Measurements from ENCODE around the gene TNNT3.
"Not testable (repeated sequence)": the region's sequence is repeated elsewhere in the genome, so short reads cannot be mapped to it uniquely, and the experiment has no call there.

Gene TNNT3

DNA sequence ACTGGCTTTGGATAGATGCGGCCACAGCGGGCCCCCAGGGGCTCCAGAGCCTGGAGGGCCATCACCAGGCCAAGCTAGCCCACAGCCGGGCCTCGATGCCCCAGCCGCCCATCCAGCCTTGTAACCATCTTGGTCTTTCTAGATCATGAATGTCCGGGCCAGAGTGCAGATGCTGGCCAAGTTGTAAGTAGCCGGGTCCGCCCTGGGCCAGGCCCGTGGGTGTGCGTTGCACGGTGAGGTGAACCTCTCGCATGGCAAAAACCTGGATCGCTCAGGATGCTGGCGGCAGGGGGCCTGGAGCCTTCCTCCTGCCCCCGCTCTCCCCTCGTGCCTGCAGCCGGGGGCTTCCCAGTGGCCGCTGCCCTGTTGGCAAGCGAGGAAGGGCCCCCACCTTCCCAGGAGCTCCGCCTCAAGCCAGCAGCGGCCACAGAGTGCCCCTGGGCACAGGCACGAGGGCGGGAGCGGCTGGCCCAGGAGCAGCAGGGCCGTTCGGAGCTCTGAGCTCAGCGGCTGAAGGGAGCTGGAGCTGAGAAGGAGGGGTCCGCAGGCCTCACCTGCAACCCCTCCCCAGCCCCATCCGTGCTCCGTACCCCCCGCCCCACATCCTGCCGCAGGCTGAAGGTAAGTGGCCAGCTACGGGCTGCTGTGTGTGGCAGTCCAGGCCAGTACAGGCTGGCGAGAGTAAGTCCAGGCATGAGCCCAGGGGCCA is 16.7 kb downstream of the TNNT3 start:
- DNase-seq, result no peak

DNA sequence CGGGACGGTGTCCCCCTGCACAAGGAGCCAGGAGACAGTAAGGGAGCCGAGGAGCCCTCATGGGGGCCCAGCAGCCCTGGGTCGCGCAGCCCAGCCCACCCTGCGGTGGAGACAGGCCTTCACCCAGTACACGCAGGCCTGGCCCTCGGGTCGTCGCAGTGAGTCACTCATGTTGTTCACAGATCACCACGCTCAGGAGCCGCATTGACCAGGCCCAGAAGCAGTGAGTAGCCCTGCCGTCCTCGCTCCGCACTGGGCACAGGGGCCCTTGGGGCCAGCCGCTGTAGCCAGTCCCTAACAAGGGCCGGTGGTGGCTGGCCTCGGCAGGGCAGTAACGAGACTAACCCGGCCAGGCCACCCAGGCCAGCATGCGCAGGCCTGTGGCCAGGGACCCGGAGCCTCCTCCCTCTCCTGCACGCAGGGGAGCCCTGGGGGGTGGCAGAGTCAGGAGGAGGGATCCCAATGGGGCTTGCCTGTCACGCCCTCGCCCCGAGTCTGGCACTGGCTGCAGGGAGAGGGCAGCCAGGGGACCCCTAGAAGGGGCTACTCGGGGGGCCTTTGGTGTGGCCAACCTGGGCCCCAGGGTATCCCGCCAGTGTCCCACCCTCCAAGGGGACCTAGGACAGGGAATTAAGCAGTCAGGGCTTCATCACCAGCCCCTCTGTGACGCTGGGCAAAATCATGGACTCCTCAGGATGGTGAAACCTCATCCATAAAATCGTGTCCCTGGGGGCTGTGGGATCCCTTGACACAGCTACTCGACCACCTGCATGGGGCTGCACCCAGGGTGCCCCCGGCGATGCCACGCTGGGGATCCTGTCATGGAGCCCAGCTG is 17.5 kb downstream of the TNNT3 start:
- DNase-seq, result no peak

DNA sequence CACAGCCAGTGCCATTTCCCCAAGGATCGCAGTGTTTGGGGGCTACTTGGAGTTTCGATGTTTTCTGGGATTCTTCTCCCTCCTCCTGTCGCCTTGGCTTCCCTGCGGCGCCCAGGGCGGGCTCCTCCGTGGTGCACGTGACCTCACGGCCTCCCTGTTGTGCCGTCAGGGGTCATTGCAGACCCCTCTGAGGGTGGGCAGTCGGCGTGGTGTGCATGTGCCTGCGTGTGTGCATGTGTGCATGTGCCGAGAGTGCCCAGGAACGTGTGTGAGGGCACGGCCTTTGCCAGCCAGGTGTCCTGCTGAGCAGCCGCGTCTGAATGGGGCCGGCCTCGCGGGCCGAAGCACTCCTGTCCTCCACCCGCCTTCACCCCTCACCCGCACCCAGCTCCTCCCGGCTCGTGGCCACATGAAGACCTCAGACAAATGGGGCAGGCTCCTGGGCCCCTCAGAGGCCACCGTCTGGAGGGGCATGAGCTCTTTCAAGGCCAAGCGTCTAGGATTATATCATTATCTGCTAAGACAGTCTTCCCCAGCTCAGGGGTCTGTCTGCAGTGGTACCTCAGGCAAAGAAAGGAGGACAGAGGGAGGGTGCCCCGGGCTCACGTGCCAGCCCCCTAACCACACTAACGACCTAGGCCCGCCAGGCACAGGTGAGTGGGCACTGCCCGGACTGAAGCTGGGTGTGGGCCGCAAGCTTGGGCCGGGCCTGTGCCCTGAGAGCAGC is 18.3 kb downstream of the TNNT3 start:
- no peak for DNase-seq

DNA sequence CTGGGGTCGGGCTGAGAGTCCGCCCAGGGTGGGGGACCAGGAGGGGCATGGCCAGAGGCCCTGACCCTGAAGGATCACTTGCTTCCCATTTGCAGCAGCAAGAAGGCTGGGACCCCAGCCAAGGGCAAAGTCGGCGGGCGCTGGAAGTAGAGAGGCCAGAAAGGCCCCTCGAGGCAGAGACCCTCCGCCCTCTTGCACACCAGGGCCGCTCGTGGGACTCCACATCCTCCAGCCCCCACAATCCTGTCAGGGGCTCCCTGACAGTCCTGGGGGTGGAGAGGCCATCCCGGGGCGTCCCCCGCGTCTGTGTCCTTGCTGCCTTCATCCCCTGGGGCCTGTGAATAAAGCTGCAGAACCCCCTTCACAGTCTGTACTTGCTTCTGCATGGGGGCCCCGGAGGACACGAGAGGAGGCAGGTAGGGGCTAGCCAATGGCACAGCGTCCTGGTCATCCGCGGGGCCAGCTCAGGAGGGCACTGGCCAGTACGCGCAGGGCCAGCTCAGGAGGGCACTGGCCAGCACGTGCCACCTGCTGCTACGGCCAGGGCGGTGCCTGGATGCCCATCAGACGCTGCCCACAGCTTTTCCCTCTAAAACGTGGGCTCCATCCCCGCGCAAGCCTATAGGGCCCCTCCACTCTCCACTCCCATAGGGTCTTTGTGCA is 19.0 kb downstream of the TNNT3 start:
- DNase-seq, result no peak

DNA sequence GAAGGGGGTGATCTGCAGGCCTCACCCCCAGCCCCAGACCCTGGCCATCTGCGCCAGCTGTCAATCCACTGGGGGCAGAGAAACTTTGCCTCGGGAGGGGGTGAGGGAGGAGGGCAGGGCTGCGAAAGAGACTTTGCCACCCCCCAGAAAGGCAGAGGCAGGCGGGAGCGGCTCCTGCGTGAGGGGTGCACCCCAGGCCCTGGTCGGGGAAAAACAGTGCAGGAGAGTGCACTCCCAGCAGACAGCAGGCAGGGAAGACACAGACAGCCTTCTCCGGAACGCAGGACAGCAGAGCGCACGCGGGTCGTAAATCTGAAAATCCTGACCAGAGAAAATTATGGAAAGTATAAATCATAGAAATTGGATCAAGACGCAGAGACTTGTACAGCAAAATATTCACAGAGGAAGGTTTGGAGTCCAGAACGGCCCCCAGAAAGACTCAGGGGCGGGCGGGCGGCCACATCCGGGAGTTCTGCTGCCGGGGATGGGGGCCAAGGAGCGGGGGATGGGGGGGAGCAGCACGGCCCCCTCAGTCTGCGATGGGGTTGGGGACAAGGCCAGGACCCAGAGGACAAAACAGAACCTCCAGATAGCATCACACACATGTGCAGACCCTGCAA is 19.6 kb downstream of the TNNT3 start:
- DNase-seq, result no peak

DNA sequence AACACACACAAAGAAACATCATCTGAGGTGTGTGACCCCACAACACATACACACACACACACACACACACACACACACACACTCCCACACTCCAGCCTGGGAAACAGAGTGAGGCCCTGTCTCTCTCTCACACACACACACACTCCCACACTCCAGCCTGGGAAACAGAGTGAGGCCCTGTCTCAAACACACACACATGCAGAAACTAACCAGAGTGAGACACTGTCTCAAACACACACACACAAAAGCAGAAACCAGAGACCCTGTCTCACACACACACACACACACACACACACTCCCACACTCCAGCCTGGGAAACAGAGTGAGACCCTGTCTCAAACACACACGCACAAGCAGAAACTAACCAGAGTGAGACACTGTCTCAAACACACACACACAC is 20.3 kb downstream of the TNNT3 start:
- not testable (repeated sequence) for DNase-seq

DNA sequence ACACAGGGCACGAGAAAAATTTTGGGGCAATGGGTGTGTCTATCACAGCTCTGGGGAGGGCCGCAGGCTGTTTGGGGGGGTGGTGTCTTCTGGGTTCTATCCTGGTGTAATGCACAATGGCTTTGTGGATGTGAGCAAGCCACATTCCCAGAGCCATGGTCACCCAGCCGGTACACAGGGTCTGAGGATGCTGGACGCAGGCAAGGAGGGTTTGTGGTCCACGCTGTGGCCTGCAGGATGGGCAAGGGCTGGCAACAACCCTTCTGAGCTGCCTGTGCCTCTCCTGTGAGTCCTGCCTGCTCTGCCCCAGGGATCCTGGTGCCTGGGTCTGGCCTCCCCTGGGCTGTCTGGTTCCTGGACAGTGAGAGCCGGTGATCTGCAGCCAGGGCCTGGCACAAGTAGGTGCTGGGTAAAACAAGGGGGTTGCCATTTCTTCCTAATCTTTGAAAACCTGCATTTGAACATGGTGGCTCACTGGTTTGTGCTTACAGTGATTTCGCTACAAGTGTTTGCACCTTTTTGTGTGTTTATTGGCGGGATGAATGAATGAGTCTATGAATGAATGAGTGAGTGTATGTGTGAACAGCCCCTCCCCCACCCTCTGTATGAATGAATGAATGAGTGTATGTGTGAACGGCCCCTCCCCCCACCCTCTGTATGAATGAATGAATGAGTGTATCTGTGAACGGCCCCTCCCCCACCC is 23.2 kb downstream of the TNNT3 start:
- no peak for DNase-seq

DNA sequence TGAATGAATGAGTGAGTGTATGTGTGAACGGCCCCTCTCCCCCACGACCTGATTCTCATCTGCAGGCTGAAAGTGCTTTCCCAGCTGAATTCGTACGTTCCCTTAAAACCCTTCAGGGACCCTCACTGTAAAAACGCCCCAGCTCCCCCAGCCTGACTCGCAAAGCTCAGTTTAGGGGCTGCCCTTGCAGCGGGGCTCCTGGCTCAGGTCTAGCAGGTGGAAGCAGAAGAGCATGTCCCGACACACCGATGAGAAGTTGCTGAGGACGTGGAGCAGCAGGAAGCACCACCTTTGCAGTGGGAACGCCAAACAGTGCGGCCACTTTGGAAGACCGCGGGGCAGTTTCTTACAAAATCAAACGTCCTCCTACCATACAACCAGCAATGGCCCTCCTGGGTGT is 24.1 kb downstream of the TNNT3 start:
- no peak for DNase-seq

DNA sequence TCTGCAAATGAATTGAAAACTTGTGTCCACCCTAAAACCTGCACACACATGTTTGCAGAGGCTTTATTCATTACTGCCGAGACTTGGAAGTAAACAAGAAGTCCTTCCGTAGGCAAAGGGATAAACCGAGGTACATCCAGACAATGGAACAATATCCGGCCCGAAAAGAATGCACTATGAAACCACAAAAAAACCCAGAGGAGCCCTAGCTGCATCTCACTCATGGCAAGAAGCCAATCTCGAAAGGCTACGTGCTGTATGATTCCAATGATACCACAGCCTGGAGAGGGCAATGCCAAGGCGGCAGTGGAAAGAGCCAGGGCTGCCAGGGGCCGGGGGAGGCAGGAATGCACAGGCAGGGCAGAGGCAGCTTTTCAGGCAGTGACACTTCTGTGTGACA is 24.5 kb downstream of the TNNT3 start:
- DNase-seq, result no peak

DNA sequence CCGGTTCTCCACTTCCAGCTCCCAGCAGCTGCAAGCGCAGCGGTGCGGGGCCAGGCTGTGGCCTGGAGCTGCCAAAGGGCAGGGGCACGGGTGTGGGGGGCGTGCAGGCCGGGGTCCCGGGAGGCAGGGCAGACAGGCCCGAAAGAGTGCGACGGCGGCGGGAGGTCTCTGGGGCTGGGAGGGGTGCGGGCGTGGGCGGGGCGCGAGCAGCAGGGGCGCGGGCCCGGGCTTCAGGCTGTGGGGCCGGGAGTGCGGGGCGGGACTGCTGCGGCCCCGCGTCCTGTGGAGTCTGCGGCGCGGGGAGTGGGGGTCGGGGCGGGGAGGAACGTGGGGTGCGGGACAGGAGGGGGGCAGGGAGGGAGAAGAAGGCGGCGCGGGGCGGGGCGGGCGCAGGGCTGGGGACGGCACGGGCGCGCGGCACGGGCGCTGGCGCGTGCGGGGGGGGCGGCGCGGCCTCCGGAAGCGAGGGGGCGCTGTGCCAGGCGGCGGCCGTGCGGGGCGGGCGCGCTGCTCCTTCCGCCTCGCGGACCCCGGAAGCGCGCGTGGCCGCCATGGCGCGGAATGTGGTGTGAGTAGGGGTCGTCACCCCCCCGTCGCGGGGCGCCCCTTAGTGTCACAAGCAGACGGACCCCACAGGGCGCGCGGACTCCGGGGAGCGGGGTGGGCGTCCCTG is 27.4 kb downstream of the TNNT3 start, which contains the start of gene MRPL23:
TSS of gene MRPL23 (plus strand) at position 521 of the 673 bp plus-strand sequence. CDS start at position 552, 31 bp downstream.
- no peak for DNase-seq

DNA sequence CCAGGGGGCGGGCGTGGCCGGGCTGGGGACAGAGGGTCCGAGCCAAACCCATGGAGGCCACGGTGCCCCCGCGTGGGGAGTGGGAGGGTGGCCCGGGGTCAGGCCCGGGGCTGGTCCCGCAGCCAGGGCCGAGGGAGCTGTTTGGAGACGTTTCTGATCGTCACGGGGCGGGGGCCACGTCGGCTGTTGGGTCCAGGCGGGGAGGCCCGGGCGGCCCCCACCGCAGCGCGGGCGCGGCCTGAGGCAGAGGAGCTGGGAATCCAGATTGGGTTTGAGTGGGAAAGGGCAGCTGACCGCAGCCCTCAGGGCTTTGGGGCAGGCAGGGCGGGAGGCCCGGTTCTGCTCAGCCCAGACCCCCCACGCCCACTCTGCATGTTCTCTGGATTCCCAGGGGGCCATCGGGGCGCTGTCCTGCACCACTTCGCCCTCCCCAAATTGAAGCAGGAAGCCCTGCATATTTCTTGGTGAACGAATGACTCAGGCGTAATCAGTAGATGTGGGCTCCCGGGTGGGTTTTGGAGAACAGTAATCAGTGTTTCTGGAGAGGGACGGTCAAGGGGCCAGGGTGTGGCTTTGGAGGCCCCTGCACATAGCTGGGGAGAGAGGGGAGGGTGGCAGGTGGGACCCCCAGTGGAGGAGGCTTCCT is 28.2 kb downstream of the TNNT3 start:
- no peak for DNase-seq

DNA sequence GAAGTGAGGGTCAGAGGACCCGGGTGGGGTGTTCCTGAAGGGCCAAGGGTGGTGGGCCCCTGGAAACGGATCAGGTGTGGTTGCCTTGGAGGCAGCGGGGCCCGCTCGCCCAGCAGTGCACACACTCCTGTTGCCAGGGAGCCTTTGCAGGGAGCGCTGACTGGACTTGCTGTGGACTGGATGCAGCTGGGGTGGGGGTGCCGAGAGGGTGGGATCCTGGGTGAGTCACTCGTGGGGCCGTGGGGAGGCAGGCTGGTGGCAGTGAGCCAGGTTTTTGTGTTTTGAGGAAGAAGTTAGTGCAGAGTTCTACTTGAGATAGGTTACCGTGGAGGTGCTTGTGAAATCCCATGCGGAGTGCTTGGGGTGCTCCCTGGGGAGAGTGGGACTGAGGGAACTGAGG is 28.9 kb downstream of the TNNT3 start:
- DNase-seq, result no peak

DNA sequence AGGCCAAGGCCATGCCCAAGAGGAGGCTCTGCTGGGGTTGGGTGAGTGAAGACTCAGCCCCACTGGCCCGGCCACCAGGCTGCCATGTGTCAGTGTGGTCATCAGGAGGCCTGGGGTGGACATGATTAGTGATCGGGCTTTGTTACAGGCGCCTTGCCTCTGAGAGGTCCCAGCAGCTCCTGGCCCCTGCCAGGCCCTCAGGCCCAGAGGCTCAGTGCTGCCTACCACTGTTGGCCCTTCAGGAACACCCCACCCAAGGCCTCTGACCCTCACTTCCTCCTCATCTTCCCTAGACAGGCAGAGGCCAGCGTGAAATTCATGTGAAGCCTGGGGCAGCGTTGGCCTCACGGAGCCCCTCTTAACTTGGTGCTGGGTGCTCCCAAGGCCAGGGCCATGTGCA is 29.8 kb downstream of the TNNT3 start:
- DNase-seq, result no peak

DNA sequence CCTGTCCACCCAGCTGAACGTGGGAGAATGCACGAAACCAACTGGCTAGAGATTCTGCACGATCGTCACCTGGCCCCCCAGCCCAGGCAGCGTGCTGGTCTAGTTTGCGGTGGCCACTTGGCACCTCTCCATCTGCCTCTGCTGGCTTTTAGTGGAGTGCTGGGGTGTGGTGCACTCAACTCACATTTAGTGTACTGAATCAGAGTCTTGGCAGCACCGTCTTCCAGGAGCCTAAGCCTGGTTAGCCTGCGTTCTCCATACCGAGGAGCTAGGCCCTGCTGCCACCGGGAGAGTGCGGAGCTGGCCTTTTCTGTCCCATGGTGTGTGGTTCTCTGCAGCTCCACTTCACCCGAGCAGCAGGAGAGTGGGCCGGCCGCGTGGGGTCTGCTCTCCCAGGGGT is 30.4 kb downstream of the TNNT3 start:
- no peak for DNase-seq

DNA sequence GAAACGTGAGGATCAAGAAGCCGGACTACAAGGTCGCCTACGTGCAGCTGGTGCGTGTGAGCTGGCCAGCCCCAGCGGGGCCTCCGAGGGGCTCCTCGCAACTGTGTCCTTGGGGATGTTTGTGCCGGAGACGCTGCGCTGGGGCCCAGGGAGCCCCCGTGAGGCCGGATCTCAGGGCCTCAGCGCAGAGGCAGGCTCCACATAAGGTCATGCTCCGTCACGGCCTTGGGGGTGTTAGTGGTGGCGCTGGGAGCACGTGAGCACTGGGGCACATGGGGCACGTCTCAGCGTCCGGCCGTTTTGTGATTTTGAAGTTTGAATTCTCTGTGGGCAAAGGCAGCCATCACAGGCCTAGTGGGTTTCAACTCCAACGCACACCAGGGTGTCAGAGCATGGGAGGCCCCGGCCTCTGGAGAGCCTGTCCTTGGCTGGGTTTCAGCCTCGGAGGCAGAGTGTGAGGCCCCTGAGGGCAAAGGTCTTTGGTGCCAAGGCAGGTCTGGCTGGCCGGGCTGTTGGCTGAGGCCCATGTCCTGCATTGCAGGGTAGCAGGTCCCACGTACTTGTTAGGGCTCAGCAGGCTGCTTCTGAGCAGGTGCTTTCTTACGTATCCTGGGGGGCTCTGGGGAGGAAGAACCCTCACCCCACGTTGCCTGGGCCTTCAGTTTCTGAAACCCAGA is 33.4 kb downstream of the TNNT3 start:
- DNase-seq, result no peak

DNA sequence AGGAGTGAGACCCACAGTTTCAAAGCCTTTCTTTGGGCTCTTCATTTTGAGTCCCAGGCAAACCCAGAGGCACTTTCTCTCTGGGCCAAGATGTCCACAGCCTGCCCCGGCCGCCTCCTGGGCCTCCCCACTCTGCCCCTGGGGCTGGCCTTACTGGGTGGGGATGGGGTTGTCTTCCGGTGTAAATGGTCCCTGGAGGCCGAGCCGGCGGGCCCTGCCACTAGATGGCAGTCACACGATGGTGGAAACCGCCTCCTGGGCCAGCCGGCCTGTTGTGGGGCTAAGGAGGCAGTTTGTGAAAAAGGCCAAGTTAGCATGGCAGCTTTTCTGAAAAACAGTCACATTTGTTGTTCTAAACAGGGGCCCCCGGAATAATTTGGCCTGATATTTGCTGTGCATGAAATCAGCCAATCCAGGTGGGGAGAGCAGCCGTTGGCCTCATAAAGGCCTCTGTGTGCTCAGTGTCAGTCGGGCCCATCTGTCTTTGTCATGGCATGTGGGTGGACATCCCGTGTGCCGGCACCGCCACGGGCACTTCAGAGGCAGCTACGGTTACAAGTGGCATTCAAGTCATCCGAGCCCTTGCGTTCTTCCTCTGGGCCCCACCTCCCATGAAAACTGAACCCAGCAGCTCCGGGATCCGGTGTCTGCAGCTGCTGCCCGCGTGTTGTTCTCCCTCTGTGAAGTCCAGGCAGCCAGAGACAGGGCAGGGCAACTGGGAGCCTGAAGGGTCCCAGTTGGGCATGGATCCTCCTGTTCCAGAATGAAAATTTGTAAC is 34.2 kb downstream of the TNNT3 start:
- DNase-seq, result no peak

DNA sequence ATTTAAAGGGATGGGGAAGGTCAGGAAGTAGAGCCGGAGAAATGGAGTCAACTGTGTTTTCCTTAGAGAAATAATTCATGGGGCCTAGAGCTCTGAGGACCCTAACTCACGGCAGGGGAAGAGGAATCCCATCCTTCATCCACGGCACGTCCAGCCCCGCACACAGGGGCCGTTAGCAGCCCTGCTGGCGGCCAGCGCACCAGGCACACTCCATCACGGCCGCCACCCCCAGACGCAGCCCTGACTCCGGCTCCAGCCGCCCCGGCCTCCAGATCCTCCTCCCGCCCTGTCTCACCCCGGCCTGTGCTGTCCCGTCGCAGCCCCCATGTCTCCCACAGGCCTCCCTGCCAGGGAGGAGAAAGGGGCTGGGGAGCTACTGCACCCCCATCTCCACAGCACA is 38.9 kb downstream of the TNNT3 start:
- no peak for DNase-seq

DNA sequence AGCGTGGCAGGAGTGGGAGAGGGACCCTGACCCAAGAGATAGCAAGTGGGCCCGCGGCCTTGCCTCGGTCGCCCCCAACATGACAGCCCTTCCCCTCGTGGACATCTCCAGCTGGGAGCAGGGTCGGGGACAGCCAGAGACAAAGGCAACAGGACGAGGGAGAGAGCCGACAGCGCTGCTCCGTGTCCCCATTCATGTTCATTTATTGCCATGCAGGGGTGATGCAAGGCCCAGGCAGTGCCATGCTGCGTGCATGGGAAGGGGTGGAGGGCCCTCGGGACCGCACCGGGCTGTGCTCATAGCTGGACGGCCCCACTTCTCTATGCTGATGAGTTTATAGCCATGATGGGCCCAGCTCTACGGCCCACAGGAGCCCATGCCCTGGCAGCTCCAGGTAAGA is 40.3 kb downstream of the TNNT3 start:
- DNase-seq, result no peak

DNA sequence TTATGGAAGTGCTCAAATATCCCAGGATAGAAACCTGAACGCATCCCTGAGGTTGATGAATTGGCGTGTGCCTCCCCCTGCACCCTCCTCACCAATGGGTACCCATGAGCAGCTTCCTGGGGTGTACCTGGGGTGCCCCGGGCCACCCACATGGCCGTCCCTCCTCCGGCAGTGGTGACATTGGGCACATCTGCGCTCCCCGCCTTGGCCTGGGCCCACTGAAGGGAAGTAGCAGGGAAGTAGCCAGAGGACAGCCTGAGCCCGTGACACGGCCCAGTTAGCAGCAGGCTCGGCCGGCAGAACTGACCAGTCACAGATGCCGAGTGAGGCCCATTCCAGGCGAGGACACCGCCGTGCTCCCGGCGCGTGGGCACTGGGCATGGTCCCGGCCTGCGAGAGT is 44.4 kb downstream of the TNNT3 start:
- no peak for DNase-seq

DNA sequence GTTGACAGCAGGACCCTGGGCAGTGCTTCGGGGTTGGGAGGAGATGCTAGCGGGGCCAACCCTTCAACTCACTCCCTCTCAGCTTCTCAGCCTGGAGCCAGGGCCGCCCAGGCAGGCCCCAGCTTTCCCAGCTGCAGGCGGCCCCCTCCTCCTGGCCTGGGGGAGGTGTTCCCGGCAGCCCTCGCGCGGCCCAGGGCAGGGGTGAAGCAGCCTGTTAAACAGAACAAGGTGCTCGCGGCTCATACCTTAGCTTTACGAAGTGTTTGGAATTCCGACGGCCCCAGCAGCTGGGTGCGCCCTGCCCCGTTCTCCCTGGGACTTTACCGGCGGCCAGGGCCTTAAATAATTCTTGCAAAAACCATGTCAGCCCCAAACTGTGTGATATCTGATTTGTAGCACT is 44.8 kb downstream of the TNNT3 start:
- DNase-seq, result no peak
